HEK293T (cell line): Measurements from ENCODE around the gene XIRP2.

Experiments
- BHLHE40 ChIP-seq: fragments of 450-650 bp; IDR thresholded peaks from 2 replicates; pipeline ENCODE4 v1.6.1; 2016; ENCODE audit warnings: mild to moderate bottlenecking, moderate library complexity, borderline replicate concordance
- ELF4 ChIP-seq: fragments of 450-650 bp; IDR thresholded peaks from 2 replicates; pipeline ENCODE4 v1.6.1; 2017; ENCODE audit warnings: antibody characterized with exemption
- FOXA1 ChIP-seq: fragments of 450-650 bp; IDR thresholded peaks from 2 replicates; pipeline ENCODE4 v1.6.1; 2016; ENCODE audit warnings: mild to moderate bottlenecking
- FOXM1 ChIP-seq: fragments of 450-650 bp; IDR thresholded peaks from 2 replicates; pipeline ENCODE4 v1.6.1; 2017; ENCODE audit warnings: mild to moderate bottlenecking, borderline replicate concordance
- HDGF ChIP-seq: fragments of 450-650 bp; IDR thresholded peaks from 2 replicates; pipeline ENCODE4 v1.6.1; 2017; ENCODE audit warnings: antibody characterized with exemption, borderline replicate concordance
- L3MBTL2 ChIP-seq: fragments of 450-650 bp; conservative IDR thresholded peaks from 2 replicates; pipeline ENCODE4 v1.6.1; 2016; ENCODE audit warnings: mild to moderate bottlenecking
- NFRKB ChIP-seq: fragments of 450-650 bp; IDR thresholded peaks from 2 replicates; pipeline ENCODE4 v1.6.1; 2016; ENCODE audit warnings: mild to moderate bottlenecking, moderate library complexity
- PKNOX1 ChIP-seq: fragments of 450-650 bp; IDR thresholded peaks from 2 replicates; pipeline ENCODE4 v1.6.1; 2016
- SP1 ChIP-seq: fragments of 450-650 bp; IDR thresholded peaks from 2 replicates; pipeline ENCODE4 v1.6.1; 2017
- SUZ12 ChIP-seq: fragments of 450-650 bp; IDR thresholded peaks from 2 replicates; pipeline ENCODE4 v1.6.1; 2016; ENCODE audit warnings: mild to moderate bottlenecking

GRCh38 chr2:167015806-167016205, 127.5 kb downstream of the XIRP2 start:
- TF ChIP-seq PKNOX1 (no peak), SP1 (no peak), SUZ12 (no peak), BHLHE40 (no peak), ELF4 (no peak), HDGF (no peak), NFRKB (no peak), FOXA1 (no peak), FOXM1 (no peak), L3MBTL2 (no peak)
